BLaER1 treated with 17β-estradiol and CSF1 and Interleukin-3, amounts not matched to agents 10 nM and 100 nM (cell line): ENCODE measurements around the gene LRRC19.

Experiments used
- H3K27ac ChIP-seq, 11 experiments: shearing (Covaris generic); formaldehyde crosslinking; 2 replicates each; pipeline ENCODE4 v1.8.1; 2022
- H3K27me3 ChIP-seq, 11 experiments: shearing (Covaris generic); formaldehyde crosslinking; 2 replicates each; pipeline ENCODE4 v1.8.1; 2022
- H3K36me3 ChIP-seq, 11 experiments: shearing (Covaris generic); formaldehyde crosslinking; 2 replicates each; pipeline ENCODE4 v1.8.1; 2022
- H3K4me1 ChIP-seq, 10 experiments: shearing (Covaris generic); formaldehyde crosslinking; 2 replicates each; pipeline ENCODE4 v1.8.1; 2022
- H3K4me2 ChIP-seq, 11 experiments: shearing (Covaris generic); formaldehyde crosslinking; 2 replicates each; pipeline ENCODE4 v1.8.1; 2022
- H3K4me3 ChIP-seq, 10 experiments: shearing (Covaris generic); formaldehyde crosslinking; 2 replicates each; pipeline ENCODE4 v1.8.1; 2022
- H3K9ac ChIP-seq, 11 experiments: shearing (Covaris generic); formaldehyde crosslinking; 2 replicates each; pipeline ENCODE4 v1.8.1; 2022
- H3K9me3 ChIP-seq, 11 experiments: shearing (Covaris generic); formaldehyde crosslinking; replicated peaks in 1 of 11; 2 replicates each; pipeline ENCODE4 v1.8.1; 2022
- H4K20me1 ChIP-seq, 11 experiments: shearing (Covaris generic); formaldehyde crosslinking; 2 replicates each; pipeline ENCODE4 v1.8.1; 2022
- Cebpa-rat ChIP-seq, 11 experiments: shearing (Covaris generic); IDR thresholded peaks; 2 replicates each; pipeline ENCODE4 v1.8.1; 2022

The LRRC19 gene

DNA sequence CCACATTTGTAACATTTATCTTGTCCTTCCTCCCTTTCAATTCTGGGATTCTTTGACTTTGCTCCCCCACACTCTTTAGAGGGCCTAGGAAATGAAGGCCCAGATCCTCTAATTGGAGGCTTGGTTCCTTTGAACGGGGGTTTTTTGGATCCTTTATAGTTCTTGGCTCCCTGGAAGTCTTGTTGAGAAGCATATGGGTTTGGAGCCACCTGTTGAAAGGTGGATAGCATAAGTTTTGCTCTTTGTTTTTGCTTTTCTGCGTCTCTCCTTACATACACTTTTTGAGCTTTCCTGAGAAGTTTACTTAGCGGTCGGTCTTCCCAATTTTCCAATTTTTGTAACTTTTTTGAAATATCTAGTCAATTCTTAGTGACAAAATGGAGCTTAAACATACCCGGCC, 31.5 kb downstream of the LRRC19 start:
- no peaks in the 10 kb centered on the region for H3K36me3 ChIP-seq
- H3K4me2 ChIP-seq, result no peak overlapping the region
- no peaks in the 10 kb centered on the region for H3K4me1 ChIP-seq
- H3K4me3 ChIP-seq, result no peak overlapping the region
- no peak for TF ChIP-seq Cebpa-rat (IDR thresholded peaks at IDR 0.05)
- no peaks in the 10 kb centered on the region for H4K20me1 ChIP-seq
- H3K9me3 ChIP-seq, result no peaks in the 10 kb centered on the region
- H3K9ac ChIP-seq, result no peak overlapping the region
- H3K27ac ChIP-seq, result no peak overlapping the region
- H3K27me3 ChIP-seq, result no peaks in the 10 kb centered on the region

DNA sequence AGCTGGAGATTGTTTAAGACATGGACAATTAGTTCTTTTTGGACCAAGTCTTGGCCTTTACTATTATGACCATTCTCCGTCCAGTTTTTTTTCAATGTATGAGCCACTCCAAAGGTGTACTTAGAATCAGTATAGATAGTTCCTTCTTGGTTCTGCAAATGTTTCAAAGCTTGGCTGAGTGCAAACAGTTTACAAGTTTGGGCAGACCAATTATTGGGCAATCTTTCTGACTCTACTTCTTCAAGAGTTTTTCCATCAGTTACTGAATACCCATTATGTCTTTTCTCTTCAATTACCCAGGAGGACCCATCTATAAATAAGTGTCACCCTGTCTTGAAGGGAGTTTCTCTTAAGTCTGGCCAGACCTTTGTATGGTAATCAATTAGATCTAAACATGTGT, 33.8 kb downstream of the LRRC19 start:
- TF ChIP-seq Cebpa-rat (IDR thresholded peaks at IDR 0.05), result no peak
- Histone ChIP-seq H3K36me3 (no peaks in the 10 kb centered on the region), H3K27me3 (no peaks in the 10 kb centered on the region), H3K4me3 (no peak overlapping the region), H3K9ac (no peak overlapping the region), H3K4me2 (no peak overlapping the region), H3K27ac (no peak overlapping the region), H3K9me3 (no peaks in the 10 kb centered on the region), H3K4me1 (no peaks in the 10 kb centered on the region), H4K20me1 (no peaks in the 10 kb centered on the region)

DNA sequence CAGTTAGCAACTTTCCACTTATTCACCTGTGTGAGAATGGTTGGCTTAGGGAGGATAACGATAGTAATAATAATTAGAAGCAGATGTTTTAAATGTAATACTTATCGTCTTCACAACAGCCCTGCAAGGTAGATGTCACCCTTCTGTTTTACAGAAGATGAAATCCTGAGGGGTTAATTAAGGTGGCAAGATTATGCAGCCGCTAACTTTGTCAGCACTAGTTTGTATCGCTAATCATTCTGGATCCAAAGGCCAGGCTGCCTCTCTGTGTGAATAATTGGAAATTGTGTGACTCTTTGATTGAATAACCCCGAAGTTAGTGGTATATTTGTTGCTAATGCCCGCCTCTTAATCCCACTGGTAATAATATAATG, 48.6 kb downstream of the LRRC19 start:
- Histone ChIP-seq H4K20me1 (no peaks in the 10 kb centered on the region), H3K27ac (no peak overlapping the region), H3K27me3 (peaks cover 32 to 49% (median 43%) of the 10 kb centered on the region in 11 experiments), H3K9ac (no peak overlapping the region), H3K36me3 (peaks cover 0 to 2% (median 0%) of the 10 kb centered on the region in 11 experiments; a peak in 2 of 22 replicates), H3K9me3 (peaks cover 15 to 24% (median 20%) of the 10 kb centered on the region in 11 experiments), H3K4me3 (0 out of 20 replicates have a peak overlapping the region, but pooled peaks of 1 of the 10 experiments have one; percentile 36), H3K4me1 (peaks cover 0 to 14% (median 0%) of the 10 kb centered on the region in 10 experiments; a peak in 6 of 20 replicates), H3K4me2 (no peak overlapping the region)
- TF ChIP-seq Cebpa-rat (IDR thresholded peaks at IDR 0.05), result no peak

DNA sequence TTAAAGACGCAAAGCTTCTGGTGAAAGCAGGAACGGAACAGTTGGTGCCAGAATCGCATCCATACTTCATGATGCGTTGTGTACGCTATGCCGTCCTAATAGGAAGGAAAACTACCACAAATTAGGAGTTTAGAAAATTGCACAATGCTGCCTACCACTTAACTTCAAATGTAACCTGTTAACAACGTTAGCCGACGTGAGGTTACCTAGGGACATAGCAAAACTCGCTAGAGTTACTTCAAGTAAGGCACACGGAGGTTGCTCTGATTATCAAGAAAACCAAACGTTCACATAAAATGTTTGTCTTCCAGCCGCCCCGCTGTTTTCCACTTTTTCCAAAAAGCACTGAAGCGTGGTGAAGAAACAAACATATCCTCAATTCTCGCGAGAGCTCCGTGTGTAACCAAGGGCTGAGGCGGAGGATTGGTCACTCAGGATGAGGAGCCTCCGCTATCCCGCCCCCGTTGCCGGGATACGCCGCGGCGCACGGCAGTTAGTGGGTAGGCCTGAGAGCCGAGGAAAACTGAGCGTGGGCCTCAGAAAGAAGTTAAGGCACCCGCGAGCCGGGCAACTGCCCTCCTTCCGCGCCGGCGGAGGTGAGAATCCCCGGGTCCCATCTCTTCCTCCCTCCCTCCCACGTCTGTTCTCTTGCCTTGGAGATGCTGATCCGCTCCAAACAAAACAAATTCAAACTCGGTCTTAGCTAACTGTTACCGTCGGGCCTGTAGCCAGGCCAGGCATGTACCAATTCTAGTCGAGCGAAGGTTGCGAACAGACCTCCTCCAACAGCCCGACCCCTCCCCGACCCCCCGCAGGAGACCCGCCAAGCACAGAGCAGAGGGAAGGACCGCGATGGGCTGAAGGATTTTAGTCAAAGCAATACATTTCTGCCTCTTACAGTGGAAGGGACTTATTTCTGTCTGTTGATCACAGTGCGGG, 49.3 kb downstream of the LRRC19 start, which contains the start of gene IFT74:
Gene IFT74 (plus strand): TSS at position 492 of the 939 bp plus-strand sequence. CDS start 5,556 bp downstream, outside the sequence.
- no peak for TF ChIP-seq Cebpa-rat (IDR thresholded peaks at IDR 0.05)
- peak within 1 kb of the TSS in 4 of 11 experiments; percentile 6 to 52 (median 28); a peak in 6 of 22 replicates for H3K4me2 ChIP-seq
- H3K4me3 ChIP-seq, result peak within 1 kb of the TSS in 5 of 10 experiments; percentile 3 to 39 (median 21); a peak in 3 of 20 replicates
- peaks cover 15 to 24% (median 20%) of the 10 kb centered on the region in 11 experiments for H3K9me3 ChIP-seq
- H3K4me1 ChIP-seq, result peaks cover 0 to 14% (median 0%) of the 10 kb centered on the region in 10 experiments; a peak in 6 of 20 replicates
- no peak within 1 kb of the TSS for H3K27ac ChIP-seq
- H3K27me3 ChIP-seq, result peaks cover 32 to 49% (median 43%) of the 10 kb centered on the region in 11 experiments
- no peak within 1 kb of the TSS for H3K9ac ChIP-seq
- no peaks in the 10 kb centered on the region for H4K20me1 ChIP-seq
- H3K36me3 ChIP-seq, result peaks cover 0 to 2% (median 0%) of the 10 kb centered on the region in 11 experiments; a peak in 2 of 22 replicates

DNA sequence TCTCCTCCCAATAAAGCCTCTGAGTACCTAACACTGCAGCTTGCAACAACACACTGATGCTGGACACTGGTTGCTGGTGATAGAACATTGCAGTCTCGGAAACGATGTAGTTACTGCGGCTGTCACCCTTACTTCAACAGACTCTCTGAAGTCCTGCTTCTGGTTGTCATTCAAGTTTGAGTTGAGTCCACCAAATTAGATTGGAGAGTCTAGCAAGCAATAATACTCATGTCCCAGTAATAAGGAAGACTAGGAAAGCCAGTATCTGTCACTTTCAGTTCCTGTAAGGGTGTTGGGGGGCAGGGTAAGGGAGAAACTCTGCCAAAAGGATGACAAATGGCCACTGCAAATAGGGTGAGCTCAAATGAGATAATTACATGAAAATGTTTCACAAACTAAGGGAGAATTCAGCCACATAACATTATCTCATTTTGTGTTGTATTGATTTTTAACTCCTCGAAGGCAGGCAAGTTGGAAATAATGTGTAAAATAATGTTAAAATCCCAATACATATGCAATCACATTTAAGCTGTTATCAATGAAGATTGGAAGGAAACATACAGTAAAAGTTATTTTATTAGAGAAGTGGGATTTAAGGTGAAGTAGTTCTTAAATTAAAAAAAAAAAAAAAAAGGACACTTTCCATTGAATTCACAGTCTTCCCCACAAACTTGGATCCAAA, 50.1 kb downstream of the LRRC19 start:
- Histone ChIP-seq H3K36me3 (peaks cover 0 to 2% (median 0%) of the 10 kb centered on the region in 11 experiments; a peak in 2 of 22 replicates), H3K4me2 (peak overlapping the region in 3 of 11 experiments; percentile 6 to 52 (median 48); a peak in 5 of 22 replicates), H3K9me3 (peaks cover 15 to 24% (median 20%) of the 10 kb centered on the region in 11 experiments), H3K4me1 (peaks cover 0 to 14% (median 0%) of the 10 kb centered on the region in 10 experiments; a peak in 6 of 20 replicates), H3K27ac (no peak overlapping the region), H4K20me1 (no peaks in the 10 kb centered on the region), H3K4me3 (no peak overlapping the region), H3K9ac (no peak overlapping the region), H3K27me3 (peaks cover 32 to 49% (median 43%) of the 10 kb centered on the region in 11 experiments)
- no peak for TF ChIP-seq Cebpa-rat (IDR thresholded peaks at IDR 0.05)

DNA sequence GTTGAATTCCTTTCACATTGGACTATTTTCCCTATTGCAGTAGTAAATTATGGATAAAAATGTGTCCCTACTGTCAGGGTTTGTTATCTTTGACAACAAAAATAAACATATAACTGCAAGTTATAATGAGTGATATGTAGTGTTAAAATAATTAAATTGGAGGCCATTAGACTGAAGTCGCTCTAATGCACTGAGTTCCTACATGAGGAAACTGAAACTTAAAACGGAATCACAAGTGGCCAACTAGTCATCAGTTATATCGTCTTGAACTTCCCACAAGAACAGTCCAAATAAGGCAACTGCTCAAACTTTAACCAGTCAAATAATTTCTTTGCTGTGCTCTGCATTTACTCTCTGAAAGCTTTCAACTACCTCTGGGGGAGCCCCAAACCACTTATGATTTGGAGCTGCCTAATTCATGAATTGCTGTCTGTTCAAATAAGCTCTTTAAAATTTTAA, 51.4 kb downstream of the LRRC19 start:
- Histone ChIP-seq H3K9me3 (peaks cover 15 to 24% (median 20%) of the 10 kb centered on the region in 11 experiments), H3K36me3 (peaks cover 0 to 2% (median 0%) of the 10 kb centered on the region in 11 experiments; a peak in 2 of 22 replicates), H3K27ac (no peak overlapping the region), H3K4me3 (no peak overlapping the region), H3K9ac (no peak overlapping the region), H4K20me1 (no peaks in the 10 kb centered on the region), H3K4me1 (peaks cover 0 to 14% (median 0%) of the 10 kb centered on the region in 10 experiments; a peak in 6 of 20 replicates), H3K4me2 (0 out of 22 replicates have a peak overlapping the region, but pooled peaks of 2 of the 11 experiments have one; percentile 4 to 6), H3K27me3 (peaks cover 32 to 49% (median 43%) of the 10 kb centered on the region in 11 experiments)
- no peak for TF ChIP-seq Cebpa-rat (IDR thresholded peaks at IDR 0.05)

DNA sequence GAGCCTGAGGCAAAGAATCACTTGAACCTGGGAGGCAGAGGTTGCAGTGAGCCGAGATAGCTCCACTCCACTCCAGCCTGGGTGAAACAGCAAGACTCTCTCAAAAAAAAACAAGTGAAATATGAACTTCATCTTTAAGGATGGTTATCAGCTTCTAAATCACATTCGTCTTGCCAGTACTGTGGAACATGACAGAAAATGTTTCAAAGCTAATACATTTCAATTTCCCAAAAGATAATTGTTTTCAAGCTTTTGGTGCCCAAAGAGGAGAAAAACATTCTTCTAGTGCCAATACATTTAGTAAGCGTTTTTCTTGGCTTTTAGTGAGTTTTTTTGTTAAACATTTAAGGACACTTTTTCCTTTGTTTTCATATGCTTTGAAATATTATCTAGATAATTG, 53.7 kb downstream of the LRRC19 start:
- Histone ChIP-seq H3K4me3 (no peak overlapping the region), H3K4me1 (peaks cover 4 to 18% (median 5%) of the 10 kb centered on the region in 10 experiments; a peak in 16 of 20 replicates), H4K20me1 (no peaks in the 10 kb centered on the region), H3K9ac (no peak overlapping the region), H3K4me2 (no peak overlapping the region), H3K36me3 (peaks cover 0 to 2% (median 0%) of the 10 kb centered on the region in 11 experiments; a peak in 2 of 22 replicates), H3K27me3 (peaks cover 21 to 32% (median 28%) of the 10 kb centered on the region in 11 experiments), H3K27ac (no peak overlapping the region), H3K9me3 (peaks cover 10 to 15% (median 12%) of the 10 kb centered on the region in 11 experiments)
- no peak for TF ChIP-seq Cebpa-rat (IDR thresholded peaks at IDR 0.05)

DNA sequence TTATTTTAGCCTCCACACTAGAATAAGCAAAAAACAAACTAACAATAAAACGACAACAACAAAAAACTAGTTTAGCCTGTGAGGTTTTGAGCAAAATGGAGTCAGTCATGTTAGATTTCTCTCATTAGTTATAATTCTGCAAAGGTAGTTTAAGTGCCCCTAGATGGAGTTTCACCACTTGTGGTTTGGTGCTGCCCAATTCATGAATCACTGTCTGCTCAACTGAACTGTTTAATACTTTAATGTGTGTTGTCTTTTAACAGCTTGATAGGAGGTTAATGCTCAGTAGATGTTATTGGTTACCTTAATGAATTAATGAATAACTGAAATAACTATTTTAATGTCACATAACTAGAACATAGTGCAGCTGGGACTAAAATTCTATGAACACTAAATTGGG, 55.0 kb downstream of the LRRC19 start:
- no peak overlapping the region for H3K4me3 ChIP-seq
- H3K4me2 ChIP-seq, result no peak overlapping the region
- H3K27ac ChIP-seq, result no peak overlapping the region
- peaks cover 7 to 18% (median 12%) of the 10 kb centered on the region in 10 experiments; a peak in 19 of 20 replicates for H3K4me1 ChIP-seq
- TF ChIP-seq Cebpa-rat (IDR thresholded peaks at IDR 0.05), result no peak
- no peaks in the 10 kb centered on the region for H3K36me3 ChIP-seq
- peaks cover 8 to 19% (median 15%) of the 10 kb centered on the region in 11 experiments for H3K27me3 ChIP-seq
- no peak overlapping the region for H3K9ac ChIP-seq
- peaks cover 0 to 8% (median 3%) of the 10 kb centered on the region in 11 experiments; a peak in 9 of 22 replicates for H4K20me1 ChIP-seq
- peaks cover 0 to 4% (median 0%) of the 10 kb centered on the region in 11 experiments; a peak in 2 of 22 replicates for H3K9me3 ChIP-seq
